Spinal cord (tissue), 10 donors: Measurements from ENCODE around the gene COPS7A. TPM values are rescaled to one million over a fixed set of nuclear protein-coding genes. Genes with fewer than 3 reads are reported as not detected.
A peak's percentile ranks its signal among the peaks of the same experiment; 100 is the strongest.
"Not testable (repeated sequence)": the region's sequence is repeated elsewhere in the genome, so short reads cannot be mapped to it uniquely, and the experiment has no call there.

Source experiments
- DNase-seq, 6 donors: peaks; one replicate each; pipeline versions ENCODE4 v3.0.0 to v3.0.0-alpha.2; 2013 to 2015; ENCODE audit warnings: low spot score in 6 of 6, low read depth in 4 of 6
- H3K27ac ChIP-seq: one replicate; pipeline ENCODE4 v1.5.1; 2013; ENCODE audit warnings: low read depth, low read length, control low read depth
- H3K27me3 ChIP-seq: one replicate; pipeline ENCODE4 v1.6.1; 2013; ENCODE audit warnings: low read length; ENCODE audit not compliant: control insufficient read depth, insufficient read depth
- H3K36me3 ChIP-seq: one replicate; pipeline ENCODE4 v1.6.1; 2013; ENCODE audit warnings: low read length; ENCODE audit not compliant: control insufficient read depth, insufficient read depth
- H3K4me1 ChIP-seq: one replicate; pipeline ENCODE4 v1.6.1; 2013; ENCODE audit warnings: low read length; ENCODE audit not compliant: control insufficient read depth, insufficient read depth
- H3K4me3 ChIP-seq: one replicate; pipeline ENCODE4 v1.5.1; 2013; ENCODE audit warnings: low read depth, low read length, control low read depth
- H3K9me3 ChIP-seq: one replicate; pipeline ENCODE4 v1.6.1; 2013; ENCODE audit warnings: low read length; ENCODE audit not compliant: control insufficient read depth, insufficient read depth
- WGBS: methylation state at CpG from one replicate; pipeline ENCODE4 v1.1.5; 2013; ENCODE audit warnings: missing lambda C conversion rate; ENCODE audit not compliant: insufficient coverage; 5-methylcytosine and 5-hydroxymethylcytosine counted together
- polyA plus RNA-seq, 2 donors: library from polyadenylated mRNA; unstranded; fragments of 120-200 nt; gene quantifications; one replicate each; pipeline ENCODE4 v1.2.1, GENCODE V29; 2013; ENCODE audit not compliant: insufficient read length in 2 of 2
- total RNA-seq, 2 donors: library from RNA; depleted of rRNA in 1 of 2; stranded (reverse); fragments of 120-200 nt in 1 of 2; fragments of >200 nt in 1 of 2; gene quantifications; one replicate each; pipeline versions ENCODE4 v1.2.3 to v1.2.4, GENCODE V29; 2013 to 2014
- donor health status: healthy.

Gene COPS7A
- total and polyA plus RNA-seq, 4 donors, result 43.4 to 98.0 (median 81.9) TPM

- Histone ChIP-seq H3K9me3 (no peaks in the 10 kb centered on the region), H3K27me3 (peaks cover 20% of the 10 kb centered on the region), H3K27ac (peak within 1 kb of the TSS; percentile 25), H3K36me3 (peaks cover 22% of the 10 kb centered on the region), H3K4me3 (peak within 1 kb of the TSS; percentile 58), H3K4me1 (peaks cover 21% of the 10 kb centered on the region)
- WGBS, result 0% methylated on average over 38 of the region's 43 CpGs
- peak in 3 of 6 donors; percentile 46 to 89 (median 87) for DNase-seq
These were observed 23.2 kb upstream of the COPS7A start, which contains the start of gene PIANP for GRCh38 chr12:6700646-6701051. Gene PIANP, minus strand, starts transcription at chr12:6700815. Its CDS starts 2,754 bp downstream, at chr12:6698061.

GRCh38 chr12:6701078-6701768 lies 22.6 kb upstream of the COPS7A start:
- Histone ChIP-seq H3K4me3 (peak overlapping the region; percentile 58), H3K27me3 (peaks cover 20% of the 10 kb centered on the region), H3K9me3 (no peaks in the 10 kb centered on the region), H3K4me1 (peaks cover 21% of the 10 kb centered on the region), H3K27ac (peak overlapping the region; percentile 25), H3K36me3 (peaks cover 16% of the 10 kb centered on the region)
- DNase-seq, result no peak
- 25% methylated on average over 13 of the region's 13 CpGs for WGBS

- DNase-seq, result no peak
- Histone ChIP-seq H3K27me3 (peaks cover 20% of the 10 kb centered on the region), H3K4me3 (no peak overlapping the region), H3K36me3 (no peaks in the 10 kb centered on the region), H3K27ac (no peak overlapping the region), H3K9me3 (no peaks in the 10 kb centered on the region), H3K4me1 (peaks cover 21% of the 10 kb centered on the region)
- 14% methylated on average over 10 of the region's 10 CpGs for WGBS
These were observed 20.2 kb upstream of the COPS7A start for GRCh38 chr12:6703631-6704030.

- not testable (repeated sequence) for H3K9me3 ChIP-seq, DNase-seq
- WGBS, result 94% methylated on average over 21 of the region's 21 CpGs
These were observed 15.5 kb upstream of the COPS7A start for GRCh38 chr12:6708351-6708750.

GRCh38 chr12:6708960-6709394 lies 14.9 kb upstream of the COPS7A start:
- Histone ChIP-seq H3K27me3 (no peaks in the 10 kb centered on the region), H3K36me3 (no peaks in the 10 kb centered on the region), H3K4me1 (no peaks in the 10 kb centered on the region), H3K27ac (no peak overlapping the region), H3K4me3 (no peak overlapping the region), H3K9me3 (no peaks in the 10 kb centered on the region)
- DNase-seq, result no peak
- 64% methylated on average over 16 of the region's 16 CpGs for WGBS

More at GRCh38 chr12:6708351-6708750, 15.5 kb upstream of the COPS7A start:
- not testable (repeated sequence) for H3K36me3 ChIP-seq, H3K27me3 ChIP-seq, H3K4me1 ChIP-seq, H3K27ac ChIP-seq, H3K4me3 ChIP-seq

GRCh38 chr12:6716031-6716873 lies 7.6 kb upstream of the COPS7A start:
- not testable (repeated sequence) for DNase-seq, H3K4me3 ChIP-seq, H3K27me3 ChIP-seq, H3K9me3 ChIP-seq, H3K4me1 ChIP-seq, H3K27ac ChIP-seq, H3K36me3 ChIP-seq
- 95% methylated on average over 10 of the region's 41 CpGs for WGBS

- H3K4me1 ChIP-seq, result no peaks in the 10 kb centered on the region
- no peak overlapping the region for H3K27ac ChIP-seq
- no peak for DNase-seq
- WGBS, result 73% methylated on average over 2 of the region's 10 CpGs
- H3K27me3 ChIP-seq, result peaks cover 2% of the 10 kb centered on the region
- H3K36me3 ChIP-seq, result no peaks in the 10 kb centered on the region
- H3K4me3 ChIP-seq, result no peak overlapping the region
- H3K9me3 ChIP-seq, result no peaks in the 10 kb centered on the region
These were observed 6.9 kb upstream of the COPS7A start for GRCh38 chr12:6716874-6717437.

- no peaks in the 10 kb centered on the region for H3K9me3 ChIP-seq
- no peak overlapping the region for H3K4me3 ChIP-seq
- peaks cover 7% of the 10 kb centered on the region for H3K36me3 ChIP-seq
- H3K4me1 ChIP-seq, result peaks cover 13% of the 10 kb centered on the region
- H3K27me3 ChIP-seq, result peaks cover 2% of the 10 kb centered on the region
- 100% methylated on average over 1 of the region's 3 CpGs for WGBS
- DNase-seq, result no peak
- H3K27ac ChIP-seq, result no peak overlapping the region
These were observed 983 bp upstream of the COPS7A start for GRCh38 chr12:6722863-6723262.

- Histone ChIP-seq H3K9me3 (no peaks in the 10 kb centered on the region), H3K4me1 (peaks cover 13% of the 10 kb centered on the region), H3K36me3 (peaks cover 21% of the 10 kb centered on the region), H3K27me3 (peaks cover 2% of the 10 kb centered on the region), H3K4me3 (peak overlapping the region; percentile 98), H3K27ac (peak overlapping the region; percentile 97)
- WGBS, result 42% methylated on average over 3 of the region's 10 CpGs
- DNase-seq, result peak in 1 of 6 donors; percentile 19
These were observed 557 bp downstream of the COPS7A start for GRCh38 chr12:6724409-6724797.
